HG02571 (cell line): ENCODE results near the gene PIP4K2A.

Experiments used
- ATAC-seq: cut with Tn5 transposase; IDR thresholded peaks from one replicate; pipeline ENCODE4 v1.9.1; 2021; ENCODE audit warnings: mild to moderate bottlenecking, moderate library complexity; ENCODE audit not compliant: unreplicated experiment

Gene PIP4K2A

GRCh38 chr10:22561909-22562308 lies 152.5 kb downstream of the PIP4K2A start:
- no peak for ATAC-seq

DNA sequence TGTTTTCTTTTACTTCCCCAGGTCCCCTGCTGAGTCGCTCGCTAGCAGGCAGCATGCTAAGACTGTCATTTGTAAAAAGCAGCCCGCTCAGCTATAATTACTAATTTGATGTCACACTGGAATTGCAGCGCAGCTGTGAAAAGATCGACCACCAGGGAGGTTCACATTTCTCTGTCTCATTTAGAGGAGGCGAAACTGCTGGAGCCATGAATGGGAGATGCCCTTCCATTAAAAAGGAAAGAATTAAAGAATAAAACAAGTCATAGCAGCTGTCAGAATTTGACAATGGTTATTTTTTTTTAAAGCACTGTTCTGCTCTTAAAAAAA lies 153.5 kb downstream of the PIP4K2A start:
- no peak for ATAC-seq

GRCh38 chr10:22560096-22560912 lies 154.1 kb downstream of the PIP4K2A start:
- ATAC-seq = no peak

GRCh38 chr10:22557321-22557720 lies 157.1 kb downstream of the PIP4K2A start:
- no peak for ATAC-seq

DNA sequence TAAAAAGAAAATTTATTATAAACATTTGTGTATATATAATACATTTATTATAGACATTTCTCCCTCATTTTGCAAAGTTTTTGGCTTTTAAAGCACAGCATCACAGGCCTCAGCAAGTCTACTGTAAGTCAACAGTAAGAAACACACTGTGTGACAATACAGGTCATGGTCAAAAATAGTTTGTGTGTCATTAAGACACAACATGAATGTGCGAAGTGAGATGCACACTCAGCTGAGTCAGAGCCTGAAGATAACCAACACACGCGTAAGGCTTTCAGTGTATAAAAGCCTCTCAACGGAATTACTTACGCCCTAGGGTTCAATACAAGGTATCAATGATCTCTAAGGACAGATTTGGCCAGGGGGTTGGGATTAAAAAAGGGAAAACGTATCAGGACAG lies 157.6 kb downstream of the PIP4K2A start:
- ATAC-seq = no peak

GRCh38 chr10:22554461-22555182 lies 159.8 kb downstream of the PIP4K2A start:
- no peak for ATAC-seq

- ATAC-seq = no peak
Measured at GRCh38 chr10:22553452-22553995, 160.9 kb downstream of the PIP4K2A start.

GRCh38 chr10:22552888-22553378 lies 161.4 kb downstream of the PIP4K2A start:
- no peak for ATAC-seq

DNA sequence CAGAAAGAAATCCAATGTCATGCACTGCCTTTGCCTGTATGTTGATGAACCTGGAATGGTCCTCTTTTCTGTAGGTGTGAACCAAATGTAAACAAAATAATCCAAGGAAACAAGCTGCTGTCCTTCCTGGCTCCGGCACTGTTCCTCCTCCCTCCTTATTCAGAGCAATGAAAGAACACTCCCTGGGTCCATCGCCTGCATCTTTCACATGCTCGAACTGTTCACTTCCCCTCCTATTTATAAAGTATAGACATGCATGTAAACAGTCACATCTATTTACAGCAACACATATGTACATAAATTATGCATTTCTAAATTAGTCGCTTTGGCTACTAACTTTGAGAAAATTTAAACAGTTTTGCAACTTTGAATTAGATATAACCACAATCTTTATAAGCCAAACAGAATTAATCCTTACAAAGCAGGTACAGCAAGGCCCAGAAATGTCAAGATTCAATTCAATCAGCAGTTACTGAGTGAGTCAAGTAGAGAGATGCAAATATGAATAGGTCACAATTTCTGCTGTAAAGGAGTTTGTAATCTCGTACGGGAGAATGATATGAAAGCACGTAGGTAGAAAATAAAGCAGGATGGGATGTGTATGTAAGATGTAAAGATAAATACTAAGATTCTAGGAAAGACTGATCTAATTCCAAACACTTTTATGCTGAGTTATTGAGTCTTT lies 162.6 kb downstream of the PIP4K2A start:
- ATAC-seq = no peak

DNA sequence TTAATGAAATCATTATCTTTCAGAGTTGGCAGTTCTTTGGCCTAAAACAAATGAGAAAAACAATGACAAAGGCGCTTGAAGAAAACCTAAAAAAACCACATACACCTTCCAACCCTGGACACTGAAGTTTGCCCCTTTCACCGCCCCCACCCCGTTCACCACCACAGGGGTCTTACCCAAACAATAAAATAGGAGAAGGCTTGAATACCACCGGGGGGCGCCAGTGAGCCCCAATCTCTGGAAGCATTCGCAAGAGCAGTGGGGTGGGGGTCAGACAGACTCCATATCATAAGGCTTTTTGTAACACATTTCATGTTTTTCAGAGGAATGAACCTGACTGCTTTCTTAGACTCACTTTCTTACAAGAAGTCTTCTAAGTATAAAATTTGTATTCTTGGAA lies 163.6 kb downstream of the PIP4K2A start:
- no peak for ATAC-seq

DNA sequence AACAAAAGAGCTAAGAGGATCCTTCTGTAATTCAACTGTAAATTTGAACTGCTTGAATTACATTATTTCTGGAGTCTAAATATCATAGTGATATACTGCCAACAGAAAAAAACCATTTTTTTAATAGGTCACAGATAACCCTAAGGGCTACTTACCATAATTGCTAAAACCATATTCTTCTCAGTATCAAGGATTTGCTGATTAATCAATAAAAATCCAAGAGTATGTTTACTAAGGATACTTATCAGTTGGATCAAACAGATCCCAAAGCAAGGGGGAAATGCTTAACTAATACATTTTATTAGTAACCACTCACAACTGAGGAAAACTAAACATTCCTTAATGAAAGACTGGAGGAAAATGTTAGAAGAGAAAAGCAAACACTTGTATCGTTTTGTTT lies 166.0 kb downstream of the PIP4K2A start:
- ATAC-seq = no peak

DNA sequence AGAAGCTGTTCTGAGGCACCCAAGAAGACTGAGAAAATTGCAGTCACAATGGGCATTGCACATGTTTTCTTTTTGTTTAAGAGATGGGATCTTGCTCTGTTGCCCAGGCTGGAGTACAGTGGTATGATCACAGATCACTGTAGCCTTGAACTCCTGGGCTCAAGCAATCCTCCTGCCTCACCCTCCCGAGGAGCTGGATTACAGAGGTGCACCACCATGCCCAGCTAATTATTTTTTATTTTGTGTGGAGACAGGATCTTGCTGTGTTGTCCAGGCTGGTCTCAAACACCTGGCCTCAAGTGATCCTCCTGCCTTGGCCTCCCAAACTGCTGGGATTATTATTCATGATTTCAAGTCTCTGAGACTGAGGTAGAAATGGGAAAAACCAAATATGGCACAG lies 168.7 kb downstream of the PIP4K2A start:
- no peak for ATAC-seq

GRCh38 chr10:22544325-22545068 lies 169.9 kb downstream of the PIP4K2A start:
- ATAC-seq = no peak

GRCh38 chr10:22542773-22543172 lies 171.6 kb downstream of the PIP4K2A start:
- no peak for ATAC-seq

GRCh38 chr10:22541900-22542299 lies 172.5 kb downstream of the PIP4K2A start:
- ATAC-seq = no peak

- ATAC-seq = no peak
Measured at GRCh38 chr10:22539579-22540298, 174.6 kb downstream of the PIP4K2A start.

- no peak for ATAC-seq
Measured at GRCh38 chr10:22537810-22538209, 176.6 kb downstream of the PIP4K2A start.

- ATAC-seq = no peak
Measured at GRCh38 chr10:22536620-22537019, 177.8 kb downstream of the PIP4K2A start.

- ATAC-seq = no peak
Measured at GRCh38 chr10:22534849-22535604, 179.4 kb downstream of the PIP4K2A start.
